ENCODE measurements around the gene SLC25A51.
A peak's percentile ranks its signal among the peaks of the same experiment; 100 is the strongest.

The SLC25A51 gene

DNA sequence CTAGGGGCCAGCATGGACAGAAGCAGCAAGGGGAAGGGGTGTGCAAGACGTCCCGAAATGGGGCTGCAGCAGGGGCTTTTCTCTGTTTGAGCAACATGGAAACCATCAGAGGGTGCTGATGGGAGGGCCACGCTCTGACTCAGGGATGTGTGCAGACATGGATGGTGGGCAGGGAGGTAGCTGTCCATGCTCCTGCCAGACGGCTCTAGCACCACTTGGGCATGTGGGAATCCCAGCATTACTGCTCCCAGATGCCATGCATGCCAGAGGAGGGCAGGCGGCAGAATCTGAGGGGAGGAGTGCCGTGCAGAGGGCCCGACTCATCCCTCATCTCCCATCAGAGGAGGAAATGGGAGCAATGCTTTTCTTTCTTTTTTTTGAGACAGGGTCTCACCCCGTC lies 45.6 kb upstream of the SLC25A51 start:
- no peak for DNase-seq
- peaks cover 54% of the 10 kb centered on the region for H3K36me3 ChIP-seq
- no peaks in the 10 kb centered on the region for H3K27me3 ChIP-seq
- H3K4me1 ChIP-seq: peaks cover 11% of the 10 kb centered on the region
- H3K9me3 ChIP-seq: no peaks in the 10 kb centered on the region
- TF ChIP-seq, protein P1, sequence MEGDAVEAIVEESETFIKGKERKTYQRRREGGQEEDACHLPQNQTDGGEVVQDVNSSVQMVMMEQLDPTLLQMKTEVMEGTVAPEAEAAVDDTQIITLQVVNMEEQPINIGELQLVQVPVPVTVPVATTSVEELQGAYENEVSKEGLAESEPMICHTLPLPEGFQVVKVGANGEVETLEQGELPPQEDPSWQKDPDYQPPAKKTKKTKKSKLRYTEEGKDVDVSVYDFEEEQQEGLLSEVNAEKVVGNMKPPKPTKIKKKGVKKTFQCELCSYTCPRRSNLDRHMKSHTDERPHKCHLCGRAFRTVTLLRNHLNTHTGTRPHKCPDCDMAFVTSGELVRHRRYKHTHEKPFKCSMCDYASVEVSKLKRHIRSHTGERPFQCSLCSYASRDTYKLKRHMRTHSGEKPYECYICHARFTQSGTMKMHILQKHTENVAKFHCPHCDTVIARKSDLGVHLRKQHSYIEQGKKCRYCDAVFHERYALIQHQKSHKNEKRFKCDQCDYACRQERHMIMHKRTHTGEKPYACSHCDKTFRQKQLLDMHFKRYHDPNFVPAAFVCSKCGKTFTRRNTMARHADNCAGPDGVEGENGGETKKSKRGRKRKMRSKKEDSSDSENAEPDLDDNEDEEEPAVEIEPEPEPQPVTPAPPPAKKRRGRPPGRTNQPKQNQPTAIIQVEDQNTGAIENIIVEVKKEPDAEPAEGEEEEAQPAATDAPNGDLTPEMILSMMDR (IDR thresholded peaks at IDR 0.05; ENCODE audit: low read depth, low read length): no peak
- H3K4me3 ChIP-seq (ENCODE audit: low read depth, low read length): no peak overlapping the region

DNA sequence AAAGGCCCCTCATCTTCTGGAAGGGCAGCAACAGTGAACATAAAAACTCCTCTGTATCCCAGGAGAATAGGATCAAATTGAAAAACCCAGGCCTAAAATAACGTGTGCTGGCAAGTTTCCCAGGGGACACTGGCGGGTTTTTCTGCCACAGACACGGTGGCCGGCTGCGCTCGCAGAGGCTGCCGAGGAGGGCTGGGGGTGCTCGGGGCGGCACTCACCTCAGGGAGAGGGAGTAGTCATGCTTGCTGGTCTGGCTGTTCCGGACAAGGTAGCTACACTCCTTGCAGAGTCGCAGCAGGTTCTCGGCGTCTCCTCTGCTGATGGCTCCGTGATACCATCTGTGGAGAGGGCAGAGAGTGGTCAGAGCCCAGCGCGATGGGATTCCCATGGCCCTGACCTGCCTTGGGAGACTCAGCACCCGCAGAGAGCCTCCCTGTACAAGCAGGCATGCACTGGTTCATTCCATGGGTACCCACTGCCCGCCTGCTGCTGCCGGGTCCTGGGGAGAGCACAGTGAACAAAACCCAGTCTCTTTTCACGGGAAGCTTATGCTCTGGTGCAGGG lies 44.6 kb upstream of the SLC25A51 start:
- Histone ChIP-seq H3K4me3 (ENCODE audit: low read depth, low read length) (no peak overlapping the region), H3K27me3 (no peaks in the 10 kb centered on the region), H3K36me3 (peaks cover 45% of the 10 kb centered on the region), H3K4me1 (peaks cover 11% of the 10 kb centered on the region), H3K9me3 (no peaks in the 10 kb centered on the region)
- TF ChIP-seq, protein P1 (IDR thresholded peaks at IDR 0.05; ENCODE audit: low read depth, low read length): no peak
- DNase-seq: peak; percentile 70

- Histone ChIP-seq H3K9me3 (no peaks in the 10 kb centered on the region), H3K4me1 (peaks cover 11% of the 10 kb centered on the region), H3K36me3 (peaks cover 42% of the 10 kb centered on the region), H3K27me3 (no peaks in the 10 kb centered on the region), H3K4me3 (ENCODE audit: low read depth, low read length) (no peak overlapping the region)
- no peak for DNase-seq
- TF ChIP-seq, protein P1 (IDR thresholded peaks at IDR 0.05; ENCODE audit: low read depth, low read length): no peak
These were observed 44.0 kb upstream of the SLC25A51 start for GRCh38 chr9:37947977-37948376.

GRCh38 chr9:37947471-37947870 lies 43.5 kb upstream of the SLC25A51 start:
- H3K4me1 ChIP-seq: peaks cover 11% of the 10 kb centered on the region
- DNase-seq: no peak
- no peaks in the 10 kb centered on the region for H3K27me3 ChIP-seq
- H3K4me3 ChIP-seq (ENCODE audit: low read depth, low read length): no peak overlapping the region
- TF ChIP-seq, protein P1 (IDR thresholded peaks at IDR 0.05; ENCODE audit: low read depth, low read length): no peak
- H3K9me3 ChIP-seq: no peaks in the 10 kb centered on the region
- H3K36me3 ChIP-seq: peaks cover 39% of the 10 kb centered on the region

DNA sequence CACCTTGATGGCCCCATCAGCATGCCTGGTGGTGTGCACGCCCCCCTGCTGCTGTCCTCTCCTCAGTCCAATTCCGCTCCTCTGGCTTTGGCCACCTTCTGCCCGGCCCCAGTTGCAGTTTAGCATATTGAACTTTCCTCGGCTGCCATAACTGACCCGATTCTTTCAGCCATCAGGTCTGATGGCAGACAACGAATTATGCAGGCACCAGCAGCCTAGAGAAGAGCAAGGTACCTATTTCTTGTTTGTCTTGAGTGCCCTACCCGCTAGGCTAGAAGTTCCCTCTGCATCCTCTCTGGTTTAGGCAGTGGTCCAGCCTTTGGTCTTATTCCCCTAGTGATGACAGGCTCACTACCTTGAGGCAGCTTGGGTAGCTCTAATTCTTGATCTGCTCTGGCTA lies 43.0 kb upstream of the SLC25A51 start:
- Histone ChIP-seq H3K27me3 (no peaks in the 10 kb centered on the region), H3K4me3 (ENCODE audit: low read depth, low read length) (no peak overlapping the region), H3K9me3 (no peaks in the 10 kb centered on the region), H3K36me3 (peaks cover 34% of the 10 kb centered on the region), H3K4me1 (peaks cover 11% of the 10 kb centered on the region)
- no peak for DNase-seq
- TF ChIP-seq, protein P1 (IDR thresholded peaks at IDR 0.05; ENCODE audit: low read depth, low read length): no peak

GRCh38 chr9:37946041-37946440 lies 42.1 kb upstream of the SLC25A51 start:
- peaks cover 11% of the 10 kb centered on the region for H3K4me1 ChIP-seq
- TF ChIP-seq, protein P1 (IDR thresholded peaks at IDR 0.05; ENCODE audit: low read depth, low read length): no peak
- no peak overlapping the region for H3K4me3 ChIP-seq (ENCODE audit: low read depth, low read length)
- DNase-seq: no peak
- H3K9me3 ChIP-seq: no peaks in the 10 kb centered on the region
- H3K36me3 ChIP-seq: peaks cover 35% of the 10 kb centered on the region
- H3K27me3 ChIP-seq: no peaks in the 10 kb centered on the region

Data from BE2C (cell line).